Psoas muscle (tissue), 8 donors: Measurements from ENCODE around the gene CHST5. TPM values are rescaled to one million over a fixed set of nuclear protein-coding genes. Genes with fewer than 3 reads are reported as not detected.
A peak's percentile ranks its signal among the peaks of the same experiment; 100 is the strongest.
"Not testable (repeated sequence)": the region's sequence is repeated elsewhere in the genome, so short reads cannot be mapped to it uniquely, and the experiment has no call there.

Experiments
- ATAC-seq, 4 donors: fragments of 200-7000 bp; cut with Tn5 transposase; one replicate each; pipeline ENCODE4 v1.9.1; 2020; ENCODE audit warnings: moderate library complexity in 3 of 4, mild to moderate bottlenecking in 2 of 4
- DNase-seq, 2 donors: peaks; one replicate each; pipeline ENCODE4 v3.0.0-alpha.2; 2020
- H3K27ac ChIP-seq: fragments of 200-600 bp; one replicate; pipeline ENCODE4 v1.8.0; 2022
- H3K27me3 ChIP-seq, 3 donors: fragments of 200-600 bp in 1 of 3; one replicate each; pipeline versions ENCODE4 v1.6.1 to v1.8.0; 2013 to 2022; ENCODE audit warnings: low read length in 2 of 3, mild to moderate bottlenecking in 2 of 3, moderate library complexity in 1 of 3; ENCODE audit not compliant: insufficient read depth in 3 of 3
- H3K36me3 ChIP-seq, 2 donors: fragments of 200-600 bp in 1 of 2; one replicate each; pipeline versions ENCODE4 v1.6.1 to v1.8.0; 2013 to 2022; ENCODE audit warnings: low read depth in 1 of 2, mild to moderate bottlenecking in 1 of 2, moderate library complexity in 1 of 2; ENCODE audit not compliant: insufficient read depth in 1 of 2
- H3K4me1 ChIP-seq: fragments of 200-600 bp; one replicate; pipeline ENCODE4 v1.8.0; 2022
- H3K4me3 ChIP-seq: fragments of 200-600 bp; one replicate; pipeline ENCODE4 v1.8.0; 2022; ENCODE audit warnings: mild to moderate bottlenecking
- H3K9me3 ChIP-seq: fragments of 200-600 bp; one replicate; pipeline ENCODE4 v1.8.0; 2022
- CTCF ChIP-seq: fragments of 200-600 bp; IDR thresholded peaks from one replicate; pipeline ENCODE4 v1.8.0; 2022; ENCODE audit warnings: antibody characterized with exemption
- WGBS, 3 donors: extraction: QIAGEN DNeasy Blood & Tissue Kit; methylation state at CpG; one replicate each; pipeline versions ENCODE4 v1.1.6 to v1.1.7; 2013; 5-methylcytosine and 5-hydroxymethylcytosine counted together
- intact Hi-C, 2 donors: fragments of 100-400 bp; cut with DNase I; formaldehyde crosslinking; loops; one replicate each; pipeline versions ENCODE4 v1.11.0 to v1.14.2; 2022
- polyA plus RNA-seq, 3 donors: library from polyadenylated mRNA; stranded (reverse); fragments of 200-250 nt; gene quantifications; one replicate each; pipeline ENCODE4 v1.2.3, GENCODE V29; 2013
- total RNA-seq, 4 donors: library from RNA; stranded (reverse); fragmentation: NEBNext Ultra II Directional in 2 of 4; extraction: Animal tissue kit (Norgen Biotek cat#: 25700) in 2 of 4; gene quantifications; one replicate each; pipeline versions ENCODE4 v1.2.1 to v1.2.4, GENCODE V29; 2021 to 2023
- donor health status: healthy with polysubstance abuse.
- donor health status: DM: no; HTN: no; CAD: no; lungs with moderate emphysema.
- donor health status: Bipolar disorder and iron deficiency.
- donor health status: healthy.
- donor health status: DM: yes; HTN: yes; CAD: no.
- donor health status: DM: no; HTN: no; CAD: no.
- donor health status: DM: no; HTN: no; CAD: no.
- donor health status: DM: yes; HTN: yes; CAD: no.

The CHST5 gene
- total and polyA plus RNA-seq, 7 donors, result 0.04 to 0.27 (median 0.14) TPM; not detected in 4

DNA sequence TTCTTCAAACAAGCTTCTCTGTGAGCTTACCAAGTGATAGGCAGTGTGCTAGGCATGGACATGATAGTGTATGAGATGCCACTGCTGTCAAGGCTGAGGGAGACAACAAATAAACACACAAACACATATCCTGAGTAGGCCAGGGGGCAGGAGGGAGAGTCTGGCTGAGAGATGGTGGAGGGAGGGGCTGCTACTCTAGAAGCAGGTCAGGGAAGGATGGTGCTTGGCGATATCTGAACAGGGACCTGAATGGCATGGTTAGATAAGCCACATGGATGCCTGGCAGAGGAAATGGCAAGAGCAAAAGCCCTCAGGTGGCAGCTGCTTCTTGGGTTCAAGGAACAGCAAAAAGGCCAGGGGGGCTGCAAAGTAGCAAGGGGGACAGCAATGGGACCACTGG lies 32.1 kb downstream of the CHST5 start:
- intact Hi-C loops, result no loop called here
- Histone ChIP-seq H3K27ac (no peak overlapping the region), H3K4me3 (no peak overlapping the region), H3K9me3 (no peaks in the 10 kb centered on the region), H3K36me3 (no peaks in the 10 kb centered on the region), H3K27me3 (no peaks in the 10 kb centered on the region), H3K4me1 (no peaks in the 10 kb centered on the region)
- no peak for TF ChIP-seq CTCF
- DNase-seq, result no peak
- ATAC-seq, result no peak
- 86 to 100% (median 100%) methylated on average over 1 of the region's 1 CpG for WGBS, 3 donors

- H3K4me3 ChIP-seq, result no peak overlapping the region
- no peaks in the 10 kb centered on the region for H3K36me3 ChIP-seq
- no peak for TF ChIP-seq CTCF
- 85 to 96% (median 94%) methylated on average over 4 of the region's 4 CpGs for WGBS, 3 donors
- no peaks in the 10 kb centered on the region for H3K9me3 ChIP-seq
- ATAC-seq, result no peak
- H3K27ac ChIP-seq, result no peak overlapping the region
- DNase-seq, result no peak
- no peaks in the 10 kb centered on the region for H3K27me3 ChIP-seq
- H3K4me1 ChIP-seq, result no peaks in the 10 kb centered on the region
- intact Hi-C loops, result no loop called here
Observed at GRCh38 chr16:75502916-75503605, 32.8 kb downstream of the CHST5 start.

- H3K4me1 ChIP-seq, intact Hi-C loops, H3K27me3 ChIP-seq, H3K36me3 ChIP-seq, DNase-seq, H3K27ac ChIP-seq, H3K9me3 ChIP-seq, H3K4me3 ChIP-seq: not testable (repeated sequence)
- WGBS, 3 donors, result 26 to 35% (median 33%) methylated on average over 6 of the region's 6 CpGs
- peak in 1 of 4 donors; percentile 54 for ATAC-seq
Observed at GRCh38 chr16:75501820-75502219, 34.1 kb downstream of the CHST5 start.

DNA sequence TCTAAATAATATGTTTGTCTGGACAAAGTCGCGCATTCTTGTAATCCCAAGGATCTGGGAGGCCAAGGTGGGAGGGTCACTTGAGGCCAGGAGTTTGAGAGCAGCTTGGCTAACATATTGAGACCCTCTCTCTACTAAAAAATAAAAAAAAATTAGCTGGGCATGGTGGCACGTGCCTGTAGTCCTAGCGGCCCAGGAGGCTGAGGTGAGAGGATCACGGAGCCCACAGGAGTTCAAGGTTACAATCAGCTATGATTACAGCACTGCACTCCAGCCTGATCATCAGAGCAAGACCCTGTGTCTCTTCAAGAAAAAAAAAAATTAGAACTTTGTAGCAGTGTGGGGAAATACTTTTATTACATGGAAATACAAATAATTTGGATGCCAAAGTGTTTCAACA lies 34.5 kb downstream of the CHST5 start:
- no peaks in the 10 kb centered on the region for H3K27me3 ChIP-seq
- WGBS, 3 donors, result 67 to 76% (median 76%) methylated on average over 5 of the region's 5 CpGs
- H3K9me3 ChIP-seq, result no peaks in the 10 kb centered on the region
- TF ChIP-seq CTCF, result no peak
- H3K27ac ChIP-seq, result no peak overlapping the region
- H3K4me1 ChIP-seq, result no peaks in the 10 kb centered on the region
- no peaks in the 10 kb centered on the region for H3K36me3 ChIP-seq
- ATAC-seq (no peak), DNase-seq (no peak)
- intact Hi-C loops, result no loop called here
- no peak overlapping the region for H3K4me3 ChIP-seq

GRCh38 chr16:75498605-75499322 lies 37.1 kb downstream of the CHST5 start:
- 12 to 22% (median 22%) methylated on average over 5 to 11 of the region's 13 CpGs for WGBS, 3 donors
- DNase-seq, result peak; percentile 51 to 76
- H3K36me3 ChIP-seq, H3K9me3 ChIP-seq, H3K4me3 ChIP-seq, H3K27ac ChIP-seq, intact Hi-C loops, H3K4me1 ChIP-seq: not testable (repeated sequence)
- H3K27me3 ChIP-seq, result peaks cover 0 to 15% (median 0%) of the 10 kb centered on the region in 3 donors
- peak; percentile 86 to 94 (median 90) for ATAC-seq
